Calu3 (cell line): Measurements from ENCODE around the gene DNAH9. TPM values are rescaled to one million over a fixed set of nuclear protein-coding genes. Genes with fewer than 3 reads are reported as not detected.

Source experiments
- BruUV-seq: library from RNA; stranded (reverse); fragments of 400-500 nt; replicated peaks from 2 replicates; lab custom pipeline; 2021; lab: Mats Ljungman, UMichigan
- CTCF ChIA-PET: fragments of 300-600 bp; sonication (Branson Sonifier 250); formaldehyde crosslinking; loops from one replicate; lab custom pipeline; 2022; ENCODE audit warnings: antibody characterized with exemption; lab: Charles Lee
- DNase-seq: peaks from one replicate; pipeline ENCODE4 v3.0.0; 2022
- H3K27ac Mint-ChIP-seq: one replicate; pipeline ENCODE4 v1.8.0; 2022; ENCODE audit warnings: mixed read lengths; ENCODE audit not compliant: unreplicated experiment
- H3K27me3 Mint-ChIP-seq: one replicate; pipeline ENCODE4 v1.8.0; 2022; ENCODE audit warnings: mixed read lengths; ENCODE audit not compliant: unreplicated experiment
- H3K36me3 Mint-ChIP-seq: one replicate; pipeline ENCODE4 v1.8.0; 2022; ENCODE audit warnings: mild to moderate bottlenecking, moderate library complexity, mixed read lengths; ENCODE audit not compliant: insufficient read depth, unreplicated experiment
- H3K4me1 Mint-ChIP-seq: one replicate; pipeline ENCODE4 v1.8.0; 2022; ENCODE audit warnings: mild to moderate bottlenecking, low read depth, mixed read lengths; ENCODE audit not compliant: unreplicated experiment
- H3K4me3 Mint-ChIP-seq: one replicate; pipeline ENCODE4 v1.8.0; 2022; ENCODE audit warnings: mild to moderate bottlenecking, low read depth, moderate library complexity, mixed read lengths; ENCODE audit not compliant: unreplicated experiment
- H3K9me3 Mint-ChIP-seq: one replicate; pipeline ENCODE4 v1.8.0; 2022; ENCODE audit warnings: low read depth, mixed read lengths; ENCODE audit not compliant: unreplicated experiment
- CTCF ChIP-seq: fragments of 200-600 bp; IDR thresholded peaks from one replicate; pipeline ENCODE4 v1.8.0; 2022; ENCODE audit warnings: antibody characterized with exemption; ENCODE audit not compliant: unreplicated experiment
- intact Hi-C: fragments of 100-400 bp; cut with micrococcal nuclease; formaldehyde crosslinking; loops from one replicate; pipeline ENCODE4 v1.10.0; 2022; ENCODE audit not compliant: unreplicated experiment
- total RNA-seq: library from RNA; stranded (reverse); gene quantifications from 2 replicates; pipeline ENCODE4 v1.2.3, GENCODE V29; 2022

DNAH9 gene
- total RNA-seq, 1 experiment from 2014 or later = 0.19 TPM

DNA sequence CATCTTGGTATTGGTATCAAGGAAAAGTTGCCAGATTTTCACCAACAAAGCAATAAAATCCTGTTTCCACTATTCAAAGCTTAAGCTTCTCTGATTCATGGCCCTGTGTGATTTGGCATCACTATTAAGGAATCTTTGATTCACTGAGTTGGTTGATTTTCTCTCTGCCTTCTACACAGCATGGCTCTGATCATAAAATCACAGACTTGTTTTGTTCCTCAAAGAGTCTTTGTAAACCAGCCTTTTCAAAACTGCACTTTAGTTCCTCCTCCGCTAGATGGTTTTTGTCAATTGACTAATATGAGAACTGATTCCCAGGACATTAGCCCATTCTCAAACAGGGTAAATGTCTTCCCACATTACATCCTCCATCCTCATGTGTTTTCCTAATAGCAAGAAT lies 197.6 kb downstream of the DNAH9 start:
- TF ChIP-seq CTCF = no peak
- H3K4me1 Mint-ChIP-seq = no peaks in the 10 kb centered on the region
- CTCF ChIA-PET = no interaction called here

DNA sequence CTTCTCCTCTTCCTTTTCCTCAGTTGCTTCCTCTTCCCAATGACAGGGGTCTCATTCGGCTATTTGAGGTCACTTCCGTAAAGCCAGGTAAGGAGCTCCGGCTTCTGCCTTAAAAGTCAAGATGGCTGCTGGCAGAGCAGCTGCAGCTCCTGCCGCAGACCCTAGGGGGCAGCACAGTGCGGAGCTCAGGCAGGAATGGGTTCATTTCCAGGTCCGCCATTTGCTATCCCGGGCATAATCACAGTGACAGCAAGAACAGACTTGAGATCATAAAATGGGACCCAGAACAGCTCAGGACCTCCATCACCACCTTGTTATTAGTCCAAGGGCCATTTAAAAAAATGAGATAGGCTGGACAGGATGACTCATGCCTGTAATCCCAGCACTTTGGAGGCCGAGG lies 199.5 kb downstream of the DNAH9 start:
- BruUV-seq = no TSS peak
- intact Hi-C loops = no loop called here
- no peaks in the 10 kb centered on the region for H3K36me3 Mint-ChIP-seq
- CTCF ChIA-PET = no interaction called here
- H3K27me3 Mint-ChIP-seq = no peaks in the 10 kb centered on the region
- no peaks in the 10 kb centered on the region for H3K4me1 Mint-ChIP-seq
- no peak overlapping the region for H3K4me3 Mint-ChIP-seq
- no peak for TF ChIP-seq CTCF
- no peak for DNase-seq
- H3K9me3 Mint-ChIP-seq = peaks cover 14% of the 10 kb centered on the region
- no peak overlapping the region for H3K27ac Mint-ChIP-seq

More for the DNA sequence above, 197.6 kb downstream of the DNAH9 start:
- intact Hi-C loops = no loop called here
- Mint-ChIP-seq H3K27ac (no peak overlapping the region), H3K36me3 (no peaks in the 10 kb centered on the region), H3K4me3 (no peak overlapping the region), H3K27me3 (no peaks in the 10 kb centered on the region), H3K9me3 (peaks cover 16% of the 10 kb centered on the region)
- no peak for DNase-seq
- no TSS peak for BruUV-seq

- H3K4me1 Mint-ChIP-seq = no peaks in the 10 kb centered on the region
- H3K27ac Mint-ChIP-seq = no peak overlapping the region
- intact Hi-C loops = no loop called here
- DNase-seq = no peak
- H3K9me3 Mint-ChIP-seq = peaks cover 8% of the 10 kb centered on the region
- CTCF ChIA-PET = no interaction called here
- no peaks in the 10 kb centered on the region for H3K27me3 Mint-ChIP-seq
- no peaks in the 10 kb centered on the region for H3K36me3 Mint-ChIP-seq
- no peak for TF ChIP-seq CTCF
- no peak overlapping the region for H3K4me3 Mint-ChIP-seq
- BruUV-seq = no TSS peak
Observed at GRCh38 chr17:11803231-11803969, 205.1 kb downstream of the DNAH9 start.

- no TSS peak for BruUV-seq
- CTCF ChIA-PET = no interaction called here
- DNase-seq = no peak
- peaks cover 12% of the 10 kb centered on the region for H3K9me3 Mint-ChIP-seq
- H3K4me3 Mint-ChIP-seq = no peak overlapping the region
- H3K27ac Mint-ChIP-seq = no peak overlapping the region
- H3K27me3 Mint-ChIP-seq = no peaks in the 10 kb centered on the region
- intact Hi-C loops = no loop called here
- no peaks in the 10 kb centered on the region for H3K36me3 Mint-ChIP-seq
- no peak for TF ChIP-seq CTCF
- H3K4me1 Mint-ChIP-seq = no peaks in the 10 kb centered on the region
Observed at GRCh38 chr17:11805138-11805537, 206.9 kb downstream of the DNAH9 start.
